Endothelial cell of umbilical vein (primary cell): ENCODE data around the gene CNOT1. TPM values are rescaled to one million over a fixed set of nuclear protein-coding genes. Genes with fewer than 3 reads are reported as not detected.

Source experiments
- BruUV-seq: library from RNA; stranded (reverse); fragments of 400-500 nt; replicated peaks from 2 replicates; lab custom pipeline; 2021; lab: Mats Ljungman, UMichigan
- CTCF ChIA-PET: fragments of 300-600, 350-600 bp; sonication (Branson Sonifier 250); formaldehyde crosslinking; loops from one replicate; lab custom pipeline; 2021; ENCODE audit warnings: antibody characterized with exemption, inconsistent platforms; lab: Charles Lee
- POLR2A ChIA-PET: fragments of 300-600, 350-600 bp; sonication (Branson Sonifier 250); formaldehyde crosslinking; loops from one replicate; lab custom pipeline; 2021; ENCODE audit warnings: antibody characterized with exemption, inconsistent platforms; lab: Charles Lee
- DNase-seq: peaks from one replicate; pipeline ENCODE4 v3.0.0-alpha.2; 2011; ENCODE audit warnings: low read depth, low spot score
- FAIRE-seq: peaks from 2 replicates; lab custom pipeline; 2011; peaks lifted over from hg19 to GRCh38; lab: Jason Lieb, UNC
- H2AFZ ChIP-seq: 2 replicates; pipeline ENCODE4 v1.6.0; 2012; ENCODE audit warnings: low read depth, low read length, control low read depth, inconsistent platforms
- H3K27ac ChIP-seq: 2 replicates; pipeline ENCODE4 v1.5.1; 2011; ENCODE audit warnings: low read depth, mild to moderate bottlenecking, control low read depth, low read length, moderate library complexity; ENCODE audit not compliant: insufficient read depth
- H3K27me3 ChIP-seq, 2 experiments: 2 replicates each; pipeline versions ENCODE4 v1.6.0 to v1.6.1; 2011; ENCODE audit warnings: low read length in 2 of 2, mixed read lengths in 1 of 2; ENCODE audit not compliant: control insufficient read depth in 2 of 2, insufficient read depth in 2 of 2
- H3K36me3 ChIP-seq, 2 experiments: 2 replicates in 1 of 2; 3 replicates in 1 of 2; pipeline ENCODE4 v1.5.1; 2011; ENCODE audit warnings: low read length in 2 of 2, mild to moderate bottlenecking in 1 of 2, moderate library complexity in 1 of 2; ENCODE audit not compliant: control insufficient read depth in 2 of 2, insufficient read depth in 2 of 2; ENCODE audit errors: extremely low read depth in 1 of 2
- H3K4me1 ChIP-seq: 3 replicates; pipeline ENCODE4 v1.5.1; 2011; ENCODE audit warnings: mild to moderate bottlenecking, low read length; ENCODE audit not compliant: control insufficient read depth, insufficient read depth; ENCODE audit errors: extremely low read depth
- H3K4me2 ChIP-seq: 2 replicates; pipeline ENCODE4 v1.6.1; 2011; ENCODE audit warnings: low read length, control low read depth, mixed read lengths; ENCODE audit not compliant: insufficient read depth
- H3K4me3 ChIP-seq, 3 experiments: fragments of 200-600 bp in 1 of 3; sonication (generic), shearing (Covaris generic) in 1 of 3; replicated peaks in 1 of 3; 2 replicates each; pipeline ENCODE4 v1.5.1; 2011 to 2016; ENCODE audit warnings: control low read depth in 3 of 3, low read length in 3 of 3, mild to moderate bottlenecking in 2 of 3, inconsistent platforms in 1 of 3, low read depth in 1 of 3, moderate library complexity in 1 of 3; ENCODE audit not compliant: insufficient read depth in 1 of 3
- H3K79me2 ChIP-seq: 2 replicates; pipeline ENCODE4 v1.6.0; 2012; ENCODE audit warnings: low read length, inconsistent platforms; ENCODE audit not compliant: control insufficient read depth, insufficient read depth
- H3K9ac ChIP-seq: replicated peaks from 2 replicates; pipeline ENCODE3; 2011; ENCODE audit warnings: low read length, control low read depth; ENCODE audit not compliant: insufficient read depth; ENCODE audit errors: extremely low read depth
- H3K9me1 ChIP-seq: replicated peaks from 3 replicates; pipeline ENCODE4 v1.6.0; 2011; ENCODE audit warnings: mild to moderate bottlenecking, low read length; ENCODE audit not compliant: control insufficient read depth, insufficient read depth; ENCODE audit errors: extremely low read depth
- H3K9me3 ChIP-seq: replicated peaks from 2 replicates; pipeline ENCODE4 v1.5.1; 2012; ENCODE audit warnings: low read length, inconsistent platforms; ENCODE audit not compliant: control insufficient read depth, insufficient read depth
- H4K20me1 ChIP-seq: replicated peaks from 2 replicates; pipeline ENCODE3; 2011; ENCODE audit warnings: mild to moderate bottlenecking, low read length; ENCODE audit not compliant: control insufficient read depth, insufficient read depth; ENCODE audit errors: extremely low read depth
- CTCF ChIP-seq, 2 donors: IDR thresholded peaks; 1 replicate in 1 of 2; 2 replicates in 1 of 2; pipeline ENCODE4 v1.5.1; 2011; ENCODE audit warnings: low read length in 2 of 2, mild to moderate bottlenecking in 2 of 2, moderate library complexity in 2 of 2, control low read depth in 1 of 2, inconsistent platforms in 1 of 2, low read depth in 1 of 2; ENCODE audit not compliant: insufficient read depth in 1 of 2; ENCODE audit errors: extremely low read depth in 1 of 2
- EZH2 ChIP-seq: IDR thresholded peaks from 2 replicates; pipeline ENCODE4 v1.6.1; 2012; ENCODE audit warnings: borderline replicate concordance, low read depth, mild to moderate bottlenecking, moderate library complexity, low read length, inconsistent platforms; ENCODE audit not compliant: severe bottlenecking
- FOS ChIP-seq: IDR thresholded peaks from 2 replicates; pipeline ENCODE4 v1.6.1; 2011; ENCODE audit warnings: mild to moderate bottlenecking, low read length, moderate library complexity, borderline replicate concordance; ENCODE audit not compliant: insufficient read depth
- GATA2 ChIP-seq: IDR thresholded peaks from 2 replicates; pipeline ENCODE4 v1.7.0; 2011; ENCODE audit warnings: low read depth, mild to moderate bottlenecking, moderate library complexity, mixed read lengths, low read length; ENCODE audit not compliant: insufficient read length, insufficient read depth
- JUN ChIP-seq: IDR thresholded peaks from 2 replicates; pipeline ENCODE4 v1.6.1; 2011; ENCODE audit warnings: borderline replicate concordance, low read depth; ENCODE audit not compliant: insufficient read length, insufficient read depth
- MYC ChIP-seq: IDR thresholded peaks from one replicate; pipeline ENCODE4 v1.6.1; 2011; ENCODE audit warnings: mild to moderate bottlenecking, low read depth, low read length
- POLR2A ChIP-seq: IDR thresholded peaks from 2 replicates; pipeline ENCODE4 v1.6.1; 2012; ENCODE audit warnings: low read depth, mild to moderate bottlenecking, control low read depth, low read length
- POLR2AphosphoS5 ChIP-seq: IDR thresholded peaks from 2 replicates; pipeline ENCODE4 v1.6.1; 2012; ENCODE audit warnings: low read depth, mild to moderate bottlenecking, control low read depth, low read length, moderate library complexity; ENCODE audit not compliant: insufficient read depth
- dilution Hi-C: fragments of 300-500 bp; cut with MboI; formaldehyde crosslinking; loops from one replicate; pipeline ENCODE4 v1.15.0; 2019; ENCODE audit warnings: low sequenced_read_pairs; ENCODE audit not compliant: extremely low pct_ligation_motif_present
- intact Hi-C: fragments of 100-400 bp; cut with micrococcal nuclease; formaldehyde crosslinking; loops from one replicate; pipeline ENCODE4 v1.10.0; 2022
- polyA plus RNA-seq, 4 experiments: library from polyadenylated mRNA; depleted of rRNA in 3 of 4; stranded (reverse) in 3 of 4; unstranded in 1 of 4; fragments of >200 nt; gene quantifications; 2 replicates each; pipeline versions ENCODE4 v1.2.1 to v1.2.3, GENCODE V29; 2011 to 2012; ENCODE audit warnings: missing spikeins in 1 of 4
- total RNA-seq: library from RNA; stranded (reverse); gene quantifications from 2 replicates; pipeline ENCODE4 v1.2.3, GENCODE V29; 2021
- TF ChIP-seq, protein P1 (sequence below): IDR thresholded peaks from 2 replicates; pipeline ENCODE4 v1.6.1; 2011; ENCODE audit not compliant: insufficient read depth, insufficient read length

CNOT1 gene
- total and polyA plus RNA-seq, 2 donors (not counting 3 experiments of a cell fraction or from before 2014, with no cell fraction given): 142 to 151 TPM

DNA sequence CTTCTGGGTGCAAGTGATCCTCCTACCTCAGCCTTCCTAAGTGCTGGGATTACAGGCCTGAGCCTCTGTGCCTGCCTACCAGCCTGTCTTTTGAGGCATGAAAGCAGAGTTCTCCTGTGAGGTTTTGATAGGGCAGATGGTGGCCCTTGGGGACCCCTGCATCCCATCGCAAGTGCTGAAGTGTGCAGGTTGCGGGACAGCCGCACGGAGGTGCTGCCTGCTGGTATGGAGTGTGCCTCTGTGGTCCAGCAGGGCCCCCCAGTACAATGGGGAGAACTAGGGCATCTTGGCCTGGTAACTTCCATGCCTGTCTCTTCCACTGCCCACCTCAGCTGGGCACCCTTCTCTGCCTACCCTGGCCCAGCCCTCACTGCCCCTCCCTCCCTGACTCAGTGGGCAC is 139.6 kb downstream of the CNOT1 start:
- no TSS peak for BruUV-seq
- Histone ChIP-seq H3K27ac (no peak overlapping the region), H3K4me2 (no peak overlapping the region), H3K9me3 (no peaks in the 10 kb centered on the region), H3K79me2 (no peaks in the 10 kb centered on the region), H3K4me3 (no peak overlapping the region), H3K27me3 (no peaks in the 10 kb centered on the region), H3K36me3 (peaks cover 0 to 2% of the 10 kb centered on the region in 2 experiments), H4K20me1 (no peaks in the 10 kb centered on the region), H3K9me1 (no peaks in the 10 kb centered on the region), H3K4me1 (no peaks in the 10 kb centered on the region), H2AFZ (no peak overlapping the region), H3K9ac (no peak overlapping the region)
- FAIRE-seq (no peak), DNase-seq (no peak)
- intact Hi-C loops (no loop called here), dilution Hi-C loops (no loop called here)
- POLR2A ChIA-PET: no interaction called here
- TF ChIP-seq JUN: no peak
- TF ChIP-seq CTCF (IDR thresholded peaks at IDR 0.05; ENCODE audit: extremely low read depth in 1 of 2, insufficient read depth in 1 of 2, low read depth in 1 of 2, low read length in 2 of 2): no peak
- TF ChIP-seq, protein P1, sequence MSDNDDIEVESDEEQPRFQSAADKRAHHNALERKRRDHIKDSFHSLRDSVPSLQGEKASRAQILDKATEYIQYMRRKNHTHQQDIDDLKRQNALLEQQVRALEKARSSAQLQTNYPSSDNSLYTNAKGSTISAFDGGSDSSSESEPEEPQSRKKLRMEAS: no peak
- TF ChIP-seq GATA2: no peak
- no peak for TF ChIP-seq POLR2AphosphoS5
- TF ChIP-seq POLR2A: no peak
- TF ChIP-seq EZH2: no peak
- no peak for TF ChIP-seq MYC
- no peak for TF ChIP-seq FOS
- CTCF ChIA-PET: interaction anchor here (0.9 to 6.4 kb wide), 5 partner anchors 22 to 153 kb away, joined by 3 to 550 read pairs (median 3); no protein-coding TSS in a partner anchor
